A549 (cell line): Measurements from ENCODE around the gene CALM3. TPM values are rescaled to one million over a fixed set of nuclear protein-coding genes. Genes with fewer than 3 reads are reported as not detected.

Source experiments
- ATAC-seq, 2 experiments: fragments of 200-7000 bp in 1 of 2; fragments of >200 bp in 1 of 2; cut with Nextera tagmentation in 1 of 2; cut with Tn5 transposase in 1 of 2; 3 replicates each; pipeline versions ENCODE4 v1.8.0 to v1.9.1; 2018 to 2020; ENCODE audit warnings: mild to moderate bottlenecking in 1 of 2, moderate library complexity in 1 of 2
- CTCF ChIA-PET: fragments of 300-600 bp; sonication (Branson Sonifier 250); formaldehyde crosslinking; extraction: SDS; loops from one replicate; lab custom pipeline; 2021; ENCODE audit warnings: antibody characterized with exemption, inconsistent platforms; lab: Yijun Ruan, JAX
- POLR2A ChIA-PET: fragments of 350-600 bp; formaldehyde crosslinking; extraction: SDS; loops from one replicate; lab custom pipeline; 2021; ENCODE audit warnings: antibody characterized with exemption, inconsistent platforms; lab: Yijun Ruan, JAX
- DNase-seq, 2 experiments: peaks; one replicate each; pipeline versions ENCODE4 v3.0.0 to v3.0.0-alpha.2; 2011 to 2016; ENCODE audit warnings: low read depth in 1 of 2, low spot score in 1 of 2
- FAIRE-seq: peaks from 2 replicates; lab custom pipeline; 2011; peaks lifted over from hg19 to GRCh38; lab: Jason Lieb, UNC
- H3K27ac ChIP-seq, 2 experiments: fragments of >200 bp; sonication (Bioruptor Twin); formaldehyde crosslinking; 3 replicates each; pipeline ENCODE4 v1.5.1; 2016 to 2017
- H3K4me1 ChIP-seq: fragments of >200 bp; sonication (Bioruptor Twin); formaldehyde crosslinking; 3 replicates; pipeline ENCODE4 v1.6.1; 2016
- H3K4me2 ChIP-seq: fragments of >200 bp; sonication (Bioruptor Twin); formaldehyde crosslinking; 3 replicates; pipeline ENCODE4 v1.6.1; 2016
- H3K4me3 ChIP-seq: fragments of >200 bp; sonication (Bioruptor Twin); formaldehyde crosslinking; 3 replicates; pipeline ENCODE4 v1.5.1; 2016
- H3K9me3 ChIP-seq: fragments of >200 bp; sonication (Bioruptor Twin); formaldehyde crosslinking; 3 replicates; pipeline ENCODE4 v1.6.1; 2016
- BHLHE40 ChIP-seq: IDR thresholded peaks from 2 replicates; pipeline ENCODE4 v1.6.1; 2012; ENCODE audit warnings: low read depth, low read length, inconsistent platforms
- CBX8 ChIP-seq: fragments of 200-600 bp; sonication (generic); IDR thresholded peaks from 2 replicates; pipeline ENCODE4 v1.6.1; 2016
- EHMT2 ChIP-seq: fragments of 200-600 bp; sonication (generic); IDR thresholded peaks from 2 replicates; pipeline ENCODE4 v1.6.1; 2016; ENCODE audit warnings: antibody characterized with exemption, low read depth, mild to moderate bottlenecking, moderate library complexity
- ESRRA ChIP-seq: fragments of 150-350 bp; IDR thresholded peaks from 2 replicates; pipeline ENCODE4 v1.6.1; 2014; ENCODE audit warnings: mild to moderate bottlenecking, low read length, borderline replicate concordance
- FOSL2 ChIP-seq, 2 experiments: fragments of 450-650 bp in 1 of 2; fragments of >200 bp in 1 of 2; sonication (Bioruptor Twin) in 1 of 2; formaldehyde crosslinking; IDR thresholded peaks; 2 replicates each; pipeline versions ENCODE4 v1.5.0 to v1.6.1; 2016 to 2020; ENCODE audit warnings: mild to moderate bottlenecking in 1 of 2, moderate library complexity in 1 of 2
- FOXS1 ChIP-seq: fragments of 250-450 bp; sonication (Bioruptor Pico); IDR thresholded peaks from 2 replicates; pipeline ENCODE4 v1.5.0; 2020; ENCODE audit warnings: mild to moderate bottlenecking, moderate library complexity
- HDAC2 ChIP-seq: fragments of 200-600 bp; sonication (generic); IDR thresholded peaks from 2 replicates; pipeline ENCODE4 v1.6.1; 2016
- HEYL ChIP-seq: fragments of 250-450 bp; sonication (Bioruptor Pico); IDR thresholded peaks from 2 replicates; pipeline ENCODE4 v1.8.0; 2021; ENCODE audit warnings: mild to moderate bottlenecking, moderate library complexity
- HOXB13 ChIP-seq: fragments of 250-450 bp; sonication (Bioruptor Pico); IDR thresholded peaks from 2 replicates; pipeline ENCODE4 v1.5.0; 2020; ENCODE audit warnings: low read depth, mild to moderate bottlenecking, moderate library complexity
- HOXB5 ChIP-seq: fragments of 250-450 bp; sonication (Bioruptor Pico); IDR thresholded peaks from 2 replicates; pipeline ENCODE4 v1.5.0; 2020; ENCODE audit warnings: mild to moderate bottlenecking, moderate library complexity
- JUN ChIP-seq, 2 experiments: fragments of >200 bp; sonication (Bioruptor Twin); formaldehyde crosslinking; IDR thresholded peaks; 2 replicates in 1 of 2; 3 replicates in 1 of 2; pipeline ENCODE4 v1.6.1; 2016 to 2017
- KDM1A ChIP-seq: fragments of 200-600 bp; sonication (generic); IDR thresholded peaks from 2 replicates; pipeline ENCODE4 v1.6.1; 2016; ENCODE audit warnings: low read depth, mild to moderate bottlenecking
- POLR2A ChIP-seq: IDR thresholded peaks from 2 replicates; pipeline ENCODE4 v1.6.1; 2012; ENCODE audit warnings: mild to moderate bottlenecking, low read length
- POLR2AphosphoS2 ChIP-seq: conservative IDR thresholded peaks from 2 replicates; pipeline ENCODE4 v1.6.1; 2012; ENCODE audit warnings: low read length, improper control_type of control experiment, inconsistent platforms
- RCOR1 ChIP-seq: fragments of 150-350 bp; IDR thresholded peaks from 2 replicates; pipeline ENCODE4 v1.6.1; 2014; ENCODE audit warnings: antibody characterized with exemption, low read length, low read depth
- SMC3 ChIP-seq: fragments of >200 bp; sonication (Bioruptor Twin); formaldehyde crosslinking; IDR thresholded peaks from 3 replicates; pipeline ENCODE4 v1.6.1; 2018; ENCODE audit warnings: inconsistent platforms
- ZC3H11A ChIP-seq: fragments of 450-650 bp; IDR thresholded peaks from 2 replicates; pipeline ENCODE4 v1.6.1; 2014; ENCODE audit warnings: antibody characterized with exemption, mild to moderate bottlenecking
- WGBS: methylation state at CpG from one replicate; pipeline ENCODE4 v1.1.6; 2017; ENCODE audit errors: missing lambda C conversion rate; 5-methylcytosine and 5-hydroxymethylcytosine counted together
- polyA plus RNA-seq, 4 experiments: library from polyadenylated mRNA; depleted of rRNA in 3 of 4; stranded (reverse); fragments of >200 nt; fragmentation: RNase III in 1 of 4; extraction: RNeasy Plus Mini Kit Qiagen cat#74134 plus additional on column Dnase treatment in 1 of 4; gene quantifications; 2 replicates in 3 of 4; 3 replicates in 1 of 4; pipeline ENCODE4 v1.2.3, GENCODE V29; 2011 to 2017
- TF ChIP-seq, protein P1 (sequence below): IDR thresholded peaks from 2 replicates; pipeline ENCODE4 v1.6.1; 2012
- TF ChIP-seq, protein P2 (sequence below): fragments of >200 bp; sonication (Bioruptor Twin); formaldehyde crosslinking; IDR thresholded peaks from 3 replicates; pipeline ENCODE4 v1.6.1; 2016
- TF ChIP-seq, protein P3 (sequence below): fragments of >200 bp; sonication (Bioruptor Twin); formaldehyde crosslinking; IDR thresholded peaks from 3 replicates; pipeline ENCODE4 v1.5.1; 2016

CALM3 gene
- polyA plus RNA-seq, 2 of the 4 experiments (the other 2 are of a cell fraction), result 303 to 548 TPM

DNA sequence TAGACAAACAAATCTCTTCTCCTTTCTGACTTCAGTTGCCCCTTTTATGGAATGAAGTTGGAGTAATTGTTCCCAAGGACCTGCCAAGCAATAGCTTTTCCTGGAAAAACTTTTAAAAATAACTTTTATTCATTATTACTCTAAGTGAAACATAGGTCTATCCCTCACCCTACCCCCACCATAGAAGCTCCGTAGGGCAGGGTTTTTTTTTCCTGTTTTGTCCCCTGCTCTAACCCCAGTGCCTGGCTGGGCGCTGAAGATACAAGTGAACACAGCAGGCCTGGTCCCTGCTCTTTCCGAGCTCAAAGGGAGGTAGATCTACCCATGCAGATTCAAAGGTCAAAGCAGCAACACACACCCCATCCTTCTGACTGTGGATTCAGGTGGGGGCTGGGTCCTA is 43.6 kb downstream of the CALM3 start:
- ATAC-seq, result no peak
- Histone ChIP-seq H3K4me1 (peaks cover 2% of the 10 kb centered on the region; the same call in 1 of the 3 replicates), H3K9me3 (peaks cover 16% of the 10 kb centered on the region), H3K27ac (no peak overlapping the region), H3K4me2 (no peak overlapping the region), H3K4me3 (no peak overlapping the region)
- TF ChIP-seq CBX8 (no peak), EHMT2 (no peak), HEYL (CRISPR knock-in tag) (no peak), POLR2A (no peak), FOSL2 (IDR thresholded peaks at IDR 0.05) (no peak), FOSL2 (CRISPR knock-in tag; IDR thresholded peaks at IDR 0.05) (no peak), FOXS1 (CRISPR knock-in tag) (no peak), POLR2AphosphoS2 (no peak), KDM1A (no peak), RCOR1 (no peak), BHLHE40 (no peak), SMC3 (no peak)
- 21% methylated on average over 3 of the region's 3 CpGs for WGBS
- no peak for DNase-seq
- no peak for FAIRE-seq
- CTCF ChIA-PET, result interaction anchor here (0.7 to 2.1 kb wide), 7 partner anchors 9 to 192 kb away, joined by 3 to 8 read pairs (median 4); partner anchors contain the start of gene PTGIR
- POLR2A ChIA-PET, result no interaction called here

DNA sequence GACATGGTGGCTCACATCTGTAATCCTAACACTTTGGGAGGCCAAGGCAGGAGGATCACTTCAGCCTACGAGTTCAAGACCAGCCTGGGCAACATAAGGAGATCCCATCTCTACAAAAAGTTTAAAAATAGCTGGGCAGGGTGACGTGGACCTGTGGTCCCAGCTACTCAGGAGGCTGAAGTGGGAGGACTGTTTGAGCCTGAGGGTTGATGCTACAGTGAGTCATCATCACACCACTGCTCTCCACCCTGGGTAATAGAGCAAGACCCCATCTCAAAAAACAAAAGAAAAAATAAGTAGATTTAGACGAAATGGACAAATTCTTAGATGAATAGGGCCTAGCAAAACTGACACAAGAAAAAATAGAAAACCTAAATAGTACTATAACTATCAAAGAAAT is 45.3 kb downstream of the CALM3 start:
- 20% methylated on average over 3 of the region's 3 CpGs for WGBS
- no peak overlapping the region for H3K4me2 ChIP-seq
- DNase-seq (no peak), FAIRE-seq (no peak), ATAC-seq (no peak)
- peaks cover 16% of the 10 kb centered on the region for H3K9me3 ChIP-seq
- H3K4me3 ChIP-seq, result no peak overlapping the region
- H3K4me1 ChIP-seq, result no peaks in the 10 kb centered on the region
- no peak overlapping the region for H3K27ac ChIP-seq
- TF ChIP-seq, protein P1, sequence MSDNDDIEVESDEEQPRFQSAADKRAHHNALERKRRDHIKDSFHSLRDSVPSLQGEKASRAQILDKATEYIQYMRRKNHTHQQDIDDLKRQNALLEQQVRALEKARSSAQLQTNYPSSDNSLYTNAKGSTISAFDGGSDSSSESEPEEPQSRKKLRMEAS, result no peak
- TF ChIP-seq, protein P2, sequence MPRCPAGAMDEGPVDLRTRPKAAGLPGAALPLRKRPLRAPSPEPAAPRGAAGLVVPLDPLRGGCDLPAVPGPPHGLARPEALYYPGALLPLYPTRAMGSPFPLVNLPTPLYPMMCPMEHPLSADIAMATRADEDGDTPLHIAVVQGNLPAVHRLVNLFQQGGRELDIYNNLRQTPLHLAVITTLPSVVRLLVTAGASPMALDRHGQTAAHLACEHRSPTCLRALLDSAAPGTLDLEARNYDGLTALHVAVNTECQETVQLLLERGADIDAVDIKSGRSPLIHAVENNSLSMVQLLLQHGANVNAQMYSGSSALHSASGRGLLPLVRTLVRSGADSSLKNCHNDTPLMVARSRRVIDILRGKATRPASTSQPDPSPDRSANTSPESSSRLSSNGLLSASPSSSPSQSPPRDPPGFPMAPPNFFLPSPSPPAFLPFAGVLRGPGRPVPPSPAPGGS, result no peak
- no peak for TF ChIP-seq ZC3H11A
- ChIA-PET POLR2A (no interaction called here), CTCF (interaction anchor here (1.5 to 2.1 kb wide), 2 partner anchors 32 to 58 kb away, joined by 7 to 8 read pairs; no protein-coding TSS in a partner anchor)

DNA sequence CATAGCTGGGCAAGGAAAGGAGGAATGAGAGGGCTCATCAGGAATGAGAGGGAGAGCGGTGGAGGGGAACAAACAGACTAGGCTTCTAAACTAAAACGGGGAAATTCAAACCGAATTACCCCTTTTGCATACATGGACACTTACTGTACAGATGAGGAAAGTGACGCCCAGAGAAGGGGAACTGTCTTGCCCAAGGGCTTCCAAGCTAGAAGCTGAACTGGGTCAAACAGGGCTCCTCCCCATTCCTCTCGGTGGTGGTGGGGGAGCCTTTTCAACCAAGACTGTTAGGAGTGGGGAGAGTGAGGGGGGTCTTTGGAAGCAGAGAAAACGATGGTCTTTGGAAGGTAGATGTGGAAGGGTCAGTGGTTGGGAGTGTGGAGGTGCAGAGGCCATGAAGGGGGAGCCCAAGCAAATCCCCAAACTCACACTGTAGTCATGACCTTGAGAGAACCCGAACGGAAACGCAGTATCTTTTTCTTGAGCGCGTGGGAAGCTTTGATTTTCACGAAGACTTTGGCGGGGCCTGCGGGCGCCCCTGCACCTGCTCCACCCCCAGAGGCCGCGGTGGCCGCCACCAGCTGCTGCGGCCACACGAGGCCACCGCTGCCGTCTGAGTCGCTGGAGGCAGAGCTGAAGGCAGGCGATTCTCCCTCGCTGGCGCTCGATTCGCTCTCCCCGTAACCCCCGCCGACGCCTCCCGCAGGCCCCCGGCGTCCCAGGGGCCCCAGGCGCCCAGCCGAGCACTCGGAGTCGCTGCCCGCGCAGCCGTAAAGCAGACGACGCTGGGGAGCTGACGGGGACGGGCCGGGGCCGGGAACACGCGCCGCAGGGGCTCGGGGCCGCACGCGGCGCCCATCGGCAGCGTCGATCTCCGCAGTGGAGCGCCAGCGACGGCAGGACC is 47.2 kb downstream of the CALM3 start:
- TF ChIP-seq ESRRA (no peak), HDAC2 (no peak), EHMT2 (no peak), ZC3H11A (no peak), HOXB13 (CRISPR knock-in tag) (no peak), JUN (IDR thresholded peaks at IDR 0.05) (no peak), KDM1A (no peak), BHLHE40 (no peak), HOXB5 (no peak)
- TF ChIP-seq, protein P3, sequence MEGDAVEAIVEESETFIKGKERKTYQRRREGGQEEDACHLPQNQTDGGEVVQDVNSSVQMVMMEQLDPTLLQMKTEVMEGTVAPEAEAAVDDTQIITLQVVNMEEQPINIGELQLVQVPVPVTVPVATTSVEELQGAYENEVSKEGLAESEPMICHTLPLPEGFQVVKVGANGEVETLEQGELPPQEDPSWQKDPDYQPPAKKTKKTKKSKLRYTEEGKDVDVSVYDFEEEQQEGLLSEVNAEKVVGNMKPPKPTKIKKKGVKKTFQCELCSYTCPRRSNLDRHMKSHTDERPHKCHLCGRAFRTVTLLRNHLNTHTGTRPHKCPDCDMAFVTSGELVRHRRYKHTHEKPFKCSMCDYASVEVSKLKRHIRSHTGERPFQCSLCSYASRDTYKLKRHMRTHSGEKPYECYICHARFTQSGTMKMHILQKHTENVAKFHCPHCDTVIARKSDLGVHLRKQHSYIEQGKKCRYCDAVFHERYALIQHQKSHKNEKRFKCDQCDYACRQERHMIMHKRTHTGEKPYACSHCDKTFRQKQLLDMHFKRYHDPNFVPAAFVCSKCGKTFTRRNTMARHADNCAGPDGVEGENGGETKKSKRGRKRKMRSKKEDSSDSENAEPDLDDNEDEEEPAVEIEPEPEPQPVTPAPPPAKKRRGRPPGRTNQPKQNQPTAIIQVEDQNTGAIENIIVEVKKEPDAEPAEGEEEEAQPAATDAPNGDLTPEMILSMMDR, result no peak
- CTCF ChIA-PET, result interaction anchor here (0.9 to 1.3 kb wide), 3 partner anchors 9 to 105 kb away, joined by 3 to 4 read pairs (median 3); no protein-coding TSS in a partner anchor
- ATAC-seq, result no peak
- no peaks in the 10 kb centered on the region for H3K4me1 ChIP-seq
- H3K4me3 ChIP-seq, result no peak overlapping the region
- POLR2A ChIA-PET, result no interaction called here
- no peak overlapping the region for H3K27ac ChIP-seq
- peaks cover 16% of the 10 kb centered on the region for H3K9me3 ChIP-seq
- no peak for FAIRE-seq
- no peak overlapping the region for H3K4me2 ChIP-seq
- DNase-seq, result no peak
- WGBS, result 76% methylated on average over 34 of the region's 63 CpGs
